ENCODE data around the gene NSUN5.
"Not testable (repeated sequence)": the region's sequence is repeated elsewhere in the genome, so short reads cannot be mapped to it uniquely, and the experiment has no call there.

The NSUN5 gene

DNA sequence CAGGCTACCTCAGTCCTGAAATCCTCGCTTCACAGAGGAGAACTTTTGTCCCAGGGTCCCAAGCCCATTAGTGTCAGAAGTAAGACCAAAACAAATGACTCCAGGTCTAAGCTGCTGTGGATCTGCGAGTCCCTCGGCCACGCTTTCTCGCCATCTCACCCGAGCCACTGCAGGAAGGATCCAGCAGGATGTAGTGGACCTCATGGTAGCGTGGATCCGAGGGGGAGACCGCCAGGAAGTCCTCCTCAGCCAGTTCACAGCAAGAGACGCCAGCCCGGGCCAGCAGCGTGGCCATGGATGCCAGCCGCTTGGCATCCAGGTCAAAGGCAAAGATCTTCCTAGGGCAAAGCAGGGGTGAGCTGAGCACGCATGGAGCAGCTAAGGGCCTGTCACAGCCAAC, 4.6 kb downstream of the NSUN5 start:
- TF ChIP-seq, protein P1, sequence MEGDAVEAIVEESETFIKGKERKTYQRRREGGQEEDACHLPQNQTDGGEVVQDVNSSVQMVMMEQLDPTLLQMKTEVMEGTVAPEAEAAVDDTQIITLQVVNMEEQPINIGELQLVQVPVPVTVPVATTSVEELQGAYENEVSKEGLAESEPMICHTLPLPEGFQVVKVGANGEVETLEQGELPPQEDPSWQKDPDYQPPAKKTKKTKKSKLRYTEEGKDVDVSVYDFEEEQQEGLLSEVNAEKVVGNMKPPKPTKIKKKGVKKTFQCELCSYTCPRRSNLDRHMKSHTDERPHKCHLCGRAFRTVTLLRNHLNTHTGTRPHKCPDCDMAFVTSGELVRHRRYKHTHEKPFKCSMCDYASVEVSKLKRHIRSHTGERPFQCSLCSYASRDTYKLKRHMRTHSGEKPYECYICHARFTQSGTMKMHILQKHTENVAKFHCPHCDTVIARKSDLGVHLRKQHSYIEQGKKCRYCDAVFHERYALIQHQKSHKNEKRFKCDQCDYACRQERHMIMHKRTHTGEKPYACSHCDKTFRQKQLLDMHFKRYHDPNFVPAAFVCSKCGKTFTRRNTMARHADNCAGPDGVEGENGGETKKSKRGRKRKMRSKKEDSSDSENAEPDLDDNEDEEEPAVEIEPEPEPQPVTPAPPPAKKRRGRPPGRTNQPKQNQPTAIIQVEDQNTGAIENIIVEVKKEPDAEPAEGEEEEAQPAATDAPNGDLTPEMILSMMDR (IDR thresholded peaks at IDR 0.05; ENCODE audit: borderline replicate concordance, control extremely low read depth, extremely low read depth, insufficient read depth, missing control alignments) = no peak
- in situ Hi-C loops (cut with MboI; ENCODE audit: low sequenced_read_pairs, unreplicated experiment) = no loop called here
- DNase-seq (ENCODE audit: low spot score) = no peak

DNA sequence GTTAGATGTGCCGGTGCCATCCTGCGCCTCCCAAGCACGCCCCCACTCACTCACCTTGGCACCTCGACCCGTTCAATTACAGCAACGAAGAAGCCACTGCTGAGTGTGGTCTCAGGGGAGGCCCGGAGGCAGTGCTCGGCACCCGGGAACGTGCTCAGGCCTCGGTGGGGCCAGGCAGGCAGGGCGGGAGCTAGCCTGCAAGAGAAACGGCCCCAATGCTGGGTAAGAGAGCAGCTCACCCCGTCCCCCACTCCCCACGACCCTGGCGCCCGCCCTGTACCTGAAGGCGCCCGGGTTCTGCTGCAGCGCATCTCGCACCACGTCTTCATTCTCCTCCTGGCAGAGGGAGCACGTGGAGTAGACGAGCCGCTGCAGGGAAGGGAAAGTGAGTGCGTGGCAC, 5.1 kb downstream of the NSUN5 start:
- in situ Hi-C loops (cut with MboI; ENCODE audit: low sequenced_read_pairs, unreplicated experiment) = no loop called here
- TF ChIP-seq, protein P1 (IDR thresholded peaks at IDR 0.05; ENCODE audit: borderline replicate concordance, control extremely low read depth, extremely low read depth, insufficient read depth, missing control alignments) = no peak
- DNase-seq (ENCODE audit: low spot score) = no peak

DNA sequence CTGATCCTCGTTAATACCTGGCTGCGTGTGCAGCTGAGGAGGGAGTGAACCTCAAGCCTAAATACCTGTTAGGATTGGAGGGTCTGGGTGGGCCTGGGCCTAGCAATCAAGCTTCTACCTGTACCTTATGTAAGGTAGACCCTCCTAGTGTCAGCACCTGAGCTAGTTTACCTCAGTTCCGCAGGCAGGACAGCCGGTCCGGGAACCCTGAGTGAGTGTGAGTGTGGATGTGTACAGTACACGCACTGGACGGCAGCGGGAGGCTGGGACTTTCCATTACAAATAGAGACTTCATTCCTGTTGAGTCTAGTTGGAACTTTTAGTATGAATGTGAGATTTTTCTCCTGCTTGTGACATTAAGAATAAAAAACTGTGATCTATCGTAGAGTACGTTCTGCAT, 5.8 kb downstream of the NSUN5 start:
- DNase-seq (ENCODE audit: low spot score); in situ Hi-C loops (cut with MboI; ENCODE audit: low sequenced_read_pairs, unreplicated experiment): not testable (repeated sequence)

DNA sequence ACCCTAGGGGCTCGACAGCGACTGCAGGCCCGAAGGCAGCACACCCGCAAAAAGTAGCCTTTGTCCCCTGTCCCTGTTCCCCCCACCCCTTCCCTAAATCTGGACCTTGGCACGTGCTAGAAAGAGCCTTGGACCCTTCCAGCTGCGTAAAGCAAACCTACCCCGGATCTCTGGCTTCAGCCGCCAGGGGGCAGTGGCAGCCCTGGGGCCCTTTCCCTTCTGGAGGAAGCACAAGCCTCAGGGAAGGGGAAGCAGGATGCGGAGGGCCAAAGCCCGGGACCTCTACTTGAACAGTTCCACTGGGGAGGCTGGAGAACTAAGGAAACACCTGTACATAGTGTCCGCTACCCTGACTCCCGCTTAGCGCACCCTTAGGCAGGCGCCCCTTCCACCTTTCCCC, 7.5 kb downstream of the NSUN5 start:
- in situ Hi-C loops (cut with MboI; ENCODE audit: low sequenced_read_pairs, unreplicated experiment); DNase-seq (ENCODE audit: low spot score): not testable (repeated sequence)

DNA sequence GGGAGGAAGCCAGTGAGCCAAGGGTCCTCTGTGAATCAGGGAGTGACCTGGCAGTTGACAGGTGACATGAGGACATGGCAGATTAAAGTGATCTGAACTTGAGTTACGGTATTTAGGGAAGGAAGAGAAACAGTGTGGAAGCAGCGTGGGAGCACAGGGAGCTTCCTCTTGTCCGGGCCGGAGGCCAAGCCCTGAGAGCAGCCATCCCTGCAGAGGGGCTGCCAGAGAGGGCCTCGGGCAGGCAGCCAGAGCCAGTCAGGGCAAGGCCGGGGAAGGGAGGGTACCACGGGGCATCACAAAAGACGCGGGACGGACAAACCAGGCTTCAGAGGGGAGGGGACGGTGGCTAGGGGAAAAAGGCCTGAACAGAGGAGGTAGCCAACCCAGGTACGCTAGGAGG, 8.8 kb downstream of the NSUN5 start:
- DNase-seq (ENCODE audit: low spot score); in situ Hi-C loops (cut with MboI; ENCODE audit: low sequenced_read_pairs, unreplicated experiment): not testable (repeated sequence)

DNA sequence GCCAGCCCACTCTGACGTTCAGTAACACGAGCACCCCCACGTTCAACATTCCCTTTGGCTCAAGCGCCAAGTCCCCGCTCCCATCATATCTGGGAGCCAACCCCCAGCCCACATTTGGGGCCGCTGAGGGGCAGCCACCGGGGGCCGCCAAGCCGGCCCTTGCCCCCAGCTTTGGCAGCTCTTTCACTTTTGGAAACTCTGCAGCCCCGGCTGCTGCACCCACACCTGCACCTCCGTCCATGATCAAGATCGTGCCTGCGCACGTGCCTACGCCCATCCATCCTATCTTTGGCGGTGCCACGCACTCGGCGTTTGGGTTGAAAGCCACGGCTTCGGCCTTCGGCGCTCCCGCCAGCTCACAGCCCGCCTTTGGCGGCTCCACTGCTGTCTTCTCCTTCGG, 10.9 kb downstream of the NSUN5 start:
- in situ Hi-C loops (cut with MboI; ENCODE audit: low sequenced_read_pairs, unreplicated experiment); DNase-seq (ENCODE audit: low spot score): not testable (repeated sequence)

DNA sequence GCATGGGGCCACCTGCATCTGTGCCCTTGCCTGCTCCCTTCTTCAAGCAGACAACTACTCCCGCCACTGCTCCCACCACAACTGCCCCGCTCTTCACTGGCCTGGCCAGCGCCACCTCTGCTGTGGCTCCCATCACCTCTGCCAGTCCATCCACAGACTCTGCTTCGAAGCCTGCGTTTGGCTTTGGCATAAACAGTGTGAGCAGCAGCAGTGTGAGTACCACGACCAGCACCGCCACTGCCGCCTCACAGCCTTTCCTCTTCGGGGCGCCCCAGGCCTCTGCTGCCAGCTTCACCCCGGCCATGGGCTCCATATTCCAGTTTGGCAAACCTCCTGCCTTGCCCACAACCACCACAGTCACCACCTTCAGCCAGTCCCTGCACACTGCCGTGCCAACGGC, 11.4 kb downstream of the NSUN5 start:
- in situ Hi-C loops (cut with MboI; ENCODE audit: low sequenced_read_pairs, unreplicated experiment); DNase-seq (ENCODE audit: low spot score): not testable (repeated sequence)

DNA sequence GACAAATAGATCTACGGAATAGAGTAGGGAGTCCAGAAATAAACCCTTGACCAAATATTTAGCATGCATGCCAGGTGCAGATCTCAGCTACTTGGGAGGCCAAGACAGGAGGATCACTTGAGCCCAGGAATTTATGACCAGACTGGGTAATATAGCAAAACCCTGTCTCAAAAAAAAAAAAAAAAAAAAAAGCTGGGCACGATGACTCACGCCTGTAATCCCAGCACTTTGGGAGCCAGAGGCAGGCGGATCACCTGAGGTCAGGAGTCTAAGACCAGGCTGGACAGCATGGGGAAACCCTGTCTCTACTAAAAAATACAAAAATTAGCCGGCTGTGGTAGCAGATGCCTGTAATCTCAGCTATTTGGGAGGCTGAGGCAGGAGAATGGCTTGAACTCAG, 31.4 kb downstream of the NSUN5 start:
- DNase-seq (ENCODE audit: low spot score); in situ Hi-C loops (cut with MboI; ENCODE audit: low sequenced_read_pairs, unreplicated experiment): not testable (repeated sequence)

DNA sequence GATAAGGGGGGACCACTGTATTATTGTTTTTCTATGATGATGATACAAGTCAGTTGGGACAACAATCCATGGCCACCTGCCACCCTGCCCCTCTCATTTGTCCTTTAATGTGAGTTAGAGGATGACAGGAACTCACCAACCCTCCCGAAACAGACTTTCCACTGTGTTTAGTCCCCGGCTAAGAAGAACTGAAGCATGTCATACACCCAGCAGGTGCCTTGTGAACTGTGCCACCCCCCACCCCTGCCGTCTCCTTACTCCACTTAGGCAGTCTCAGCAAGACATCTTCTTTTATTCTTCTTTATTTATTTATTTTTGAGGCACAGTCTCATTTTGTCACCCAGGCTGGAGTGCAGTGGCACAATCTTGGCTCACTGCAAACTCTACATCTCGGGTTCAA, 40.8 kb downstream of the NSUN5 start:
- DNase-seq (ENCODE audit: low spot score); in situ Hi-C loops (cut with MboI; ENCODE audit: low sequenced_read_pairs, unreplicated experiment): not testable (repeated sequence)

DNA sequence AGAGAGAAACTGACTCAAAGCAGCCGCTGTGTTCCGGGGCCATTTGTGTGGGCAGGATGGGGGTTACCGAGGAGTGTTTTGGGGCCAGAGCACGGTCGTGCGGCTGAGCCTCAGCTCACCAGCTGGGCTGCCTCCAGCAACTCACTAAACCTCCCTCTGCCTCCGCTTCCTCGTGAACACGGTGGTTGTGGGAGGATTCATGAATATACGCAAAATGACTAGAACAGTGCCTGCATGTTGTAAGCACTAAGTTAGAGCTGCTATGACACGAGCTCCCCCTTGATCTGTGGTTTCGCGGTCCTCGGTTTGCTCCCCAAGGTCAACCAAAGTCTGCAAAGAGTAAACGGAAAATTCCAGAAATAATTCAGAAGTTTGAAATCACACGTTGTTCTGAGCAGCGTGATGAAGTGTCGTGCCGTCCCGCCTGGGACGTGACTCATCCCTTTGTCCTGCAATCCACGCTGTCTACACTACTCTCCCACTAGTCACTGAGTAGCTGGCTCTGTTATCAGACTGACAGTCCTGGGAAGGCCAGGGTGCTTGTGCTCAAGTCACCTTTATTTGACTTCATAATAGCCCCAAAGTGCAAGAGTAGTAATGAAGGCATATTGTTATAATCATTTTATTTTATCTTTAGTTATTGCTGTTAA, 41.8 kb downstream of the NSUN5 start:
- in situ Hi-C loops (cut with MboI; ENCODE audit: low sequenced_read_pairs, unreplicated experiment); DNase-seq (ENCODE audit: low spot score): not testable (repeated sequence)

DNA sequence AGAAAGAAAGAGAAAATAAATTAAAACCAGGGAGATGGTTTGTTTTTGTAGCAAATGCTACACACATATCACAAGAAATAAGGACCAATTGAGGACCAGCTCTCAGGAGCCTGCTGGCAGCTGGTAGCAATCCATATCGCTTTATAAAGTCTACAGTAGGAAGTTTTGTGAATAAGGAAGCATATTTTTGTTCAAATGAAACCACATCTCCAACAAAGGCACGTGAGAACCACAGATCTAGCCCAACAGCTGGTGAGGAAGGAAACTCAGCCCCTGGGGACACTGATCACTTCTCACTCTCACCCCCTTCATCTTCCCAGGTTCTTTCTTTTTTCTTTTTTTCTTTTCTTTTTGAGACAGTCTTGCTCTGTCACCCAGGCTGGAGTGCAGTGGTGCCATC, 46.2 kb downstream of the NSUN5 start:
- in situ Hi-C loops (cut with MboI; ENCODE audit: low sequenced_read_pairs, unreplicated experiment); DNase-seq (ENCODE audit: low spot score): not testable (repeated sequence)

All from GM13976 (cell line).